ENCODE measurements around the gene AP5Z1. TPM values are rescaled to one million over a fixed set of nuclear protein-coding genes. Genes with fewer than 3 reads are reported as not detected.

Gene AP5Z1
- total RNA-seq, 4 donors from 2014 or later, result 36.6 to 111 (median 44.5) TPM

- in situ Hi-C loops (cut with MboI; ENCODE audit: low pct_ligation_motif_present in 1 of 4, low pct_unique_long_range_greater_than_20kb in 1 of 4, low sequenced_read_pairs in 3 of 4), result loop anchor here in 3 of 4 donors (25.0 kb wide), 1 partner anchor 255 kb away; no protein-coding TSS in a partner anchor
- no peaks in the 10 kb centered on the region for H3K36me3 ChIP-seq
These were observed 56.5 kb downstream of the AP5Z1 start for GRCh38 chr7:4831723-4832495.

GRCh38 chr7:4832711-4833110, 57.3 kb downstream of the AP5Z1 start:
- no peaks in the 10 kb centered on the region for H3K4me1 ChIP-seq
- TF ChIP-seq EP300 (IDR thresholded peaks at IDR 0.05; ENCODE audit: low read depth) (no peak), POLR2AphosphoS5 (IDR thresholded peaks at IDR 0.05) (no peak), POLR2A (IDR thresholded peaks at IDR 0.05) (no peak), CTCF (IDR thresholded peaks at IDR 0.05) (no peak)
- no peak overlapping the region for H3K4me3 ChIP-seq
- intact Hi-C loops (cut with DNase I; ENCODE audit: low total_unique reads) (no loop called here), in situ Hi-C loops (cut with MboI; ENCODE audit: low pct_ligation_motif_present in 1 of 4, low pct_unique_long_range_greater_than_20kb in 1 of 4, low sequenced_read_pairs in 3 of 4) (loop anchor here in 3 of 4 donors (25.0 kb wide), 1 partner anchor 255 kb away; no protein-coding TSS in a partner anchor)
- no peak overlapping the region for H3K27ac ChIP-seq
- H3K9me3 ChIP-seq, result no peaks in the 10 kb centered on the region
- 91 to 95% methylated on average over 15 to 16 of the region's 16 CpGs for WGBS, 2 donors (ENCODE audit: low coverage in 1 of 2)
- H3K27me3 ChIP-seq, result no peaks in the 10 kb centered on the region
- no peak for DNase-seq
- no peaks in the 10 kb centered on the region for H3K36me3 ChIP-seq

More at GRCh38 chr7:4831723-4832495, 56.5 kb downstream of the AP5Z1 start:
- Histone ChIP-seq H3K27ac (no peak overlapping the region), H3K27me3 (no peaks in the 10 kb centered on the region), H3K9me3 (no peaks in the 10 kb centered on the region), H3K4me3 (no peak overlapping the region), H3K4me1 (no peaks in the 10 kb centered on the region)
- no peak for DNase-seq
- TF ChIP-seq POLR2AphosphoS5 (IDR thresholded peaks at IDR 0.05), result no peak
- TF ChIP-seq CTCF (IDR thresholded peaks at IDR 0.05), result no peak
- WGBS, 2 donors (ENCODE audit: low coverage in 1 of 2), result 85 to 87% methylated on average over 11 to 17 of the region's 17 CpGs
- intact Hi-C loops (cut with DNase I; ENCODE audit: low total_unique reads), result no loop called here

- Histone ChIP-seq H3K4me1 (no peaks in the 10 kb centered on the region), H3K27me3 (no peaks in the 10 kb centered on the region), H3K9me3 (no peaks in the 10 kb centered on the region), H3K4me3 (no peak overlapping the region), H3K27ac (no peak overlapping the region), H3K36me3 (no peaks in the 10 kb centered on the region)
- no peak for DNase-seq
- TF ChIP-seq EP300 (IDR thresholded peaks at IDR 0.05; ENCODE audit: low read depth), result no peak
- no peak for TF ChIP-seq CTCF (IDR thresholded peaks at IDR 0.05)
- no peak for TF ChIP-seq POLR2A (IDR thresholded peaks at IDR 0.05)
- TF ChIP-seq POLR2AphosphoS5 (IDR thresholded peaks at IDR 0.05), result no peak
- intact Hi-C loops (cut with DNase I; ENCODE audit: low total_unique reads), result no loop called here
- in situ Hi-C loops (cut with MboI; ENCODE audit: low pct_ligation_motif_present in 1 of 4, low pct_unique_long_range_greater_than_20kb in 1 of 4, low sequenced_read_pairs in 3 of 4), result loop anchor here in 3 of 4 donors (25.0 kb wide), 1 partner anchor 254 kb away; no protein-coding TSS in a partner anchor
- WGBS, 2 donors (ENCODE audit: low coverage in 1 of 2), result 40 to 81% methylated on average over 1 to 17 of the region's 17 CpGs
These were observed 57.8 kb downstream of the AP5Z1 start for GRCh38 chr7:4833176-4833575.

GRCh38 chr7:4833691-4834600, 58.5 kb downstream of the AP5Z1 start:
- Histone ChIP-seq H3K4me1 (no peaks in the 10 kb centered on the region), H3K27ac (no peak overlapping the region), H3K27me3 (no peaks in the 10 kb centered on the region), H3K9me3 (no peaks in the 10 kb centered on the region), H3K36me3 (no peaks in the 10 kb centered on the region), H3K4me3 (no peak overlapping the region)
- 84% methylated on average over 33 of the region's 36 CpGs; no CpG with 5 or more reads in 1 of the 2 donors for WGBS, 2 donors (ENCODE audit: low coverage in 1 of 2)
- in situ Hi-C loops (cut with MboI; ENCODE audit: low pct_ligation_motif_present in 1 of 4, low pct_unique_long_range_greater_than_20kb in 1 of 4, low sequenced_read_pairs in 3 of 4), result loop anchor here in 3 of 4 donors (25.0 kb wide), 1 partner anchor 253 kb away; no protein-coding TSS in a partner anchor
- TF ChIP-seq POLR2A (IDR thresholded peaks at IDR 0.05), result no peak
- TF ChIP-seq POLR2AphosphoS5 (IDR thresholded peaks at IDR 0.05), result no peak
- no peak for TF ChIP-seq EP300 (IDR thresholded peaks at IDR 0.05; ENCODE audit: low read depth)
- no peak for TF ChIP-seq CTCF (IDR thresholded peaks at IDR 0.05)
- intact Hi-C loops (cut with DNase I; ENCODE audit: low total_unique reads), result no loop called here
- no peak for DNase-seq

All from transverse colon (tissue), 4 donors.